ENCODE data around the gene RAPGEF1. TPM values are rescaled to one million over a fixed set of nuclear protein-coding genes. Genes with fewer than 3 reads are reported as not detected.

Gene RAPGEF1
- total RNA-seq, 2 experiments from 2014 or later: 118 to 243 TPM

DNA sequence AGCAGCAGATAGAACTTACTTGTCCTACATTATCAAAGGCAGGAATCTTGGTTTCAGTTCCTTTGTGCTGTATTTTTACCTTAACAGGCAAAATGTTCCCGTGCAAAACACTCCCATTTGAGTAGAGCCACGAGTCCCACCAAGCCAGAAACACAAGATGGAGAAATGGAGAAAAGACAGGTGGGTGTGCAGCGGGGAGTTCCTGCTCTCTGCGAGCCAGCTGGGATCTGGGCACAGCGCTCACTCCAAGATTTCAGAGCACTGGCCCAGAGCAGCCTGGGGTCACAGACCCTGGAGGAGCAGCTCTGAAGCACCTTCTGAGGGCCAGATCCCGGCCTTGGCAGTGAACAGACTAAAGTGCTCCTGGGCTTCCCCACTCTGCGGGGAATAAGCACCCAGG is 211.7 kb downstream of the RAPGEF1 start:
- Histone ChIP-seq H2AFZ (ENCODE audit: low read length) (no peak overlapping the region), H3K79me2 (ENCODE audit: insufficient read depth, low read depth, low read length) (no peaks in the 10 kb centered on the region; the same call in 1 of the 2 replicates), H3K9me2 (ENCODE audit: insufficient read depth, low read length) (no peaks in the 10 kb centered on the region), H4K20me1 (ENCODE audit: insufficient read depth, low read length) (no peaks in the 10 kb centered on the region), H3K4me1 (ENCODE audit: insufficient read depth, low read length, poor library complexity, severe bottlenecking) (peaks cover 7% of the 10 kb centered on the region), H3K9me3 (ENCODE audit: low read length) (no peaks in the 10 kb centered on the region), H3K4me3 (ENCODE audit: low read depth, low read length, poor library complexity, severe bottlenecking) (no peak overlapping the region), H3K4me2 (ENCODE audit: low read length) (no peak overlapping the region), H3K36me3 (ENCODE audit: insufficient read depth, low read length) (peaks cover 60% of the 10 kb centered on the region), H3K27ac (ENCODE audit: low read depth, low read length, poor library complexity, severe bottlenecking) (no peak overlapping the region)
- CTCF ChIA-PET (ENCODE audit: unreplicated experiment): no interaction called here
- POLR2A ChIA-PET: no interaction called here
- intact Hi-C loops (cut with micrococcal nuclease; ENCODE audit: unreplicated experiment): no loop called here
- BruUV-seq (replicated peaks): TSS peak; percentile 31
- TF ChIP-seq EZH2phosphoT487 (IDR thresholded peaks at IDR 0.05; ENCODE audit: borderline replicate concordance, low read depth, low read length): no peak
- TF ChIP-seq, protein P1, sequence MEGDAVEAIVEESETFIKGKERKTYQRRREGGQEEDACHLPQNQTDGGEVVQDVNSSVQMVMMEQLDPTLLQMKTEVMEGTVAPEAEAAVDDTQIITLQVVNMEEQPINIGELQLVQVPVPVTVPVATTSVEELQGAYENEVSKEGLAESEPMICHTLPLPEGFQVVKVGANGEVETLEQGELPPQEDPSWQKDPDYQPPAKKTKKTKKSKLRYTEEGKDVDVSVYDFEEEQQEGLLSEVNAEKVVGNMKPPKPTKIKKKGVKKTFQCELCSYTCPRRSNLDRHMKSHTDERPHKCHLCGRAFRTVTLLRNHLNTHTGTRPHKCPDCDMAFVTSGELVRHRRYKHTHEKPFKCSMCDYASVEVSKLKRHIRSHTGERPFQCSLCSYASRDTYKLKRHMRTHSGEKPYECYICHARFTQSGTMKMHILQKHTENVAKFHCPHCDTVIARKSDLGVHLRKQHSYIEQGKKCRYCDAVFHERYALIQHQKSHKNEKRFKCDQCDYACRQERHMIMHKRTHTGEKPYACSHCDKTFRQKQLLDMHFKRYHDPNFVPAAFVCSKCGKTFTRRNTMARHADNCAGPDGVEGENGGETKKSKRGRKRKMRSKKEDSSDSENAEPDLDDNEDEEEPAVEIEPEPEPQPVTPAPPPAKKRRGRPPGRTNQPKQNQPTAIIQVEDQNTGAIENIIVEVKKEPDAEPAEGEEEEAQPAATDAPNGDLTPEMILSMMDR (conservative IDR thresholded peaks at IDR 0.05; ENCODE audit: low read length): no peak
- DNase-seq (ENCODE audit: low spot score): no peak

Small RNA genes lying within 50 kb of the gene (small RNA-seq; reads per million reads assigned to genes)
- gene EIF4A1P3 (not detected), gene RF00272 (not detected), gene RN7SL328P (not detected)

Other genes with a start within 250 kb of the RAPGEF1 start
- 2.2 and 4.7 TPM in 2 replicates for gene POMT1, start 237.2 kb downstream of the RAPGEF1 start, total RNA-seq (2014; rRNA removed; shearing (Covaris generic))
- 27.1 and 27.7 TPM in 2 replicates for gene POMT1, start 237.2 kb downstream of the RAPGEF1 start, total RNA-seq (2022)
- 29.0 and 32.9 TPM in 2 replicates for gene UCK1, start 208.8 kb downstream of the RAPGEF1 start, total RNA-seq (2014; rRNA removed; shearing (Covaris generic))
- 25.9 and 29.8 TPM in 2 replicates for gene UCK1, start 208.8 kb downstream of the RAPGEF1 start, total RNA-seq (2022)
- gene PRRT1B, start 194.6 kb downstream of the RAPGEF1 start, total RNA-seq (2014; rRNA removed; shearing (Covaris generic)): not detected in 2 replicates
- gene PRRT1B, start 194.6 kb downstream of the RAPGEF1 start, total RNA-seq (2022): not detected in 2 replicates